Measurements from ENCODE around the gene CANT1.

- TF ChIP-seq RAD21 (IDR thresholded peaks at IDR 0.05) (no peak), CTCF (IDR thresholded peaks at IDR 0.05; ENCODE audit: low read depth, low read length, missing input control) (no peak), MAX (IDR thresholded peaks at IDR 0.05) (no peak), SP1 (IDR thresholded peaks at IDR 0.05) (no peak), REST (IDR thresholded peaks at IDR 0.05) (no peak), EGR1 (IDR thresholded peaks at IDR 0.05; ENCODE audit: low read depth in 2 of 2) (no peak)
These were observed 53.3 kb downstream of the CANT1 start for GRCh38 chr17:78956254-78956653.

Measured in liver (tissue), 3 donors.